HG02943 (cell line): Measurements from ENCODE around the gene KLHL11.
"Not testable (repeated sequence)": the region's sequence is repeated elsewhere in the genome, so short reads cannot be mapped to it uniquely, and the experiment has no call there.

Experiments used
- ATAC-seq: cut with Tn5 transposase; IDR thresholded peaks from one replicate; pipeline ENCODE4 v1.9.1; 2021; ENCODE audit warnings: mild to moderate bottlenecking, low read depth, moderate library complexity; ENCODE audit not compliant: unreplicated experiment

Gene KLHL11

DNA sequence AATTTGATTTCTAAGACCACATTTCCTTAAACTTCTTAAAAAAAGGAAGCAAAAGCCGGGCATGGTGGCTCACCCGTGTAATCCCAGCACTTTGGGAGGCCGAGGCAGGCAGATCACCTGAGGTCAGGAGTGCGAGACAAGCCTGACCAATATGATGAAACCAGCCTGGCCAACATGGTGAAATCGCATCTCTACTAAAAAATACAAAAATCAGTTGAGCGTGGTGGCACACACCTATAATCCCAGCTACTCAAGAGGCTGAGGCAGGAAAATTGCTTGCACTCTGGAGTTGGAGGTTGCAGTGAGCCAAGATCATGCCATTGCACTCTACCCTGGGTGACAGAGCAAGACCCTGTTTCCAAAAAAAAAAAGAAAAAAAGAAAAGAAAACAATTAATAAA, 24.4 kb downstream of the KLHL11 start:
- not testable (repeated sequence) for ATAC-seq

DNA sequence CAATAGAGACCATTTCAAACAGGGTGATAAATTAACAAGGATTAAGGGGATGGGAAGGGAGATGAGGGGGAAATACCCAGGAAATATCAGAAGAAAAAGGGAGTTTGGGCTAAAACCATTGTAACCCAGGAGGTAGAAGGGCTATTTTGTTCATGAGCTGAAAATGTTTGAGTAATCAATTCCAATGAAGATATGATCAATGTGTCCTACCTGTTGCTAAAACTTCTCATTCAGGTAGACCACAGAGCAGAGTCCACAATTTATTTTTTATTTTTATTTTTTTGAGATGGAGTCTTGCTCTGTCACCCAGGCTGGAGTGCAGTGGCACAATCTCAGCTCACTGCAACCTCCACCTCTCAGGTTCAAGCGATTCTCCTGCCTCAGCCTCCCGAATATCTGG, 25.8 kb downstream of the KLHL11 start:
- not testable (repeated sequence) for ATAC-seq

DNA sequence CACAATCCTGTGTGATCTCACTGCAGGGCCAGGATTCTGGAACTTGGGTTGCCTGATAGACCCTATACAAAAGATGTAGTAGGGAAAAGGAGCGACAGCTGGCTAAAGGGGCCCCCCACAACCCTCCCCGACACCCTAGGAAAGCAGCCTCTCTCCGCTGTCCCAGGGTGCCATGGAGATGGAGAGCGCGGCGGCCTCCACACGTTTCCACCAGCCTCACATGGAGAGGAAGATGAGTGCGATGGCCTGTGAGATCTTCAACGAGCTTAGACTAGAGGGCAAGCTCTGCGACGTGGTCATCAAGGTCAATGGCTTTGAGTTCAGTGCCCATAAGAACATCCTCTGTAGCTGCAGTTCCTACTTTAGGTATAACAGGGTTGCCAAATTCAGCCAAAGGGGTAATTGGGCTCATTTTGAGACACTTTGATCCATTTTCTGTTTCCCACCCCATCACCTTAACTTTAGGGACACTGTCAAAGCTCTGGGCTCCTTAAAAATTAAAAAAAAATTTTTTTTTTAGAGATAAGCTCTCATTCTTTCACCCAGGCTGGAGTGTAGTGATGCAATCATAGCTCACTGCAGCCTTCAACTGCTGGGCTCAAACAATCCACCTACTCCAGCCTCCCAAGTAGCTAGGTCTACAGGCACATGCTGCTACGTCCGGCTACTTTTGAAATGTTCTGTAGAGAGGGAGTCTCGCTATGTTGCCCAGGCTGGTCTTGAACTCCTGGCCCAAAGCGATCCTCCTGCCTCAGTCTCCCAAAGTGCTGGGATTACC, 27.3 kb downstream of the KLHL11 start, which contains the start of gene KLHL10:
TSS of gene KLHL10 (plus strand) at position 65 of the 778 bp plus-strand sequence. CDS start at position 173, 108 bp downstream.
- no peak for ATAC-seq

DNA sequence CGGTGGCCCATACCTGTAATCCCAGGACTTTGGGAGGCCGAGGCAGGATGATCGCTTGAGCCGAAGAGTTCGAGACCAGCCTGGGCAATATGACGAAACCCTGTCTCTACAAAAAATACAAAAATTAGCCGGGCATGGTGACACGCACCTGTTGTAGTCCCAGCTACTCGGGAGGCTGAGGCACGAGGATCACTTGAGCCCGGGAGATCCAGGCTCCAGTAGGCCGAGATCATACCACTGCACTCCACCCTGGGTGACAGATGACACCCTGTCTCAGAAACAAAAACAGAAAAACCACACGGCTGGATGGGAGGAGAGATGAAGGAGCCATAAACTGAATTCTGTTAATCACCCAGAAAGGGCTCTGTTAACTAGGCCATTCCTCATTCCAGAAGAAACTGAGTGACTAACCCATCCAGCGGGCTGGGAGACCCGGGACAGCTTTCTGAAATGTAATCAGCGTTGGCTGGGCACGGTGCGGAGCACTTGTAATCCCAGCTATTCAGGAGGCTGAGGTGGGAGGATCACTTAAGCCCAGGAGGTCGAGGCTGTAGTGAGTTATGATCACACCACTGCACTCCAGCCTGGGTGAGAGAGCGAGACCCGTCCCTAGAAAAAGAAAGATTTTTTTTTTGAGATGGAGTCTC, 28.6 kb downstream of the KLHL11 start:
- no peak for ATAC-seq

DNA sequence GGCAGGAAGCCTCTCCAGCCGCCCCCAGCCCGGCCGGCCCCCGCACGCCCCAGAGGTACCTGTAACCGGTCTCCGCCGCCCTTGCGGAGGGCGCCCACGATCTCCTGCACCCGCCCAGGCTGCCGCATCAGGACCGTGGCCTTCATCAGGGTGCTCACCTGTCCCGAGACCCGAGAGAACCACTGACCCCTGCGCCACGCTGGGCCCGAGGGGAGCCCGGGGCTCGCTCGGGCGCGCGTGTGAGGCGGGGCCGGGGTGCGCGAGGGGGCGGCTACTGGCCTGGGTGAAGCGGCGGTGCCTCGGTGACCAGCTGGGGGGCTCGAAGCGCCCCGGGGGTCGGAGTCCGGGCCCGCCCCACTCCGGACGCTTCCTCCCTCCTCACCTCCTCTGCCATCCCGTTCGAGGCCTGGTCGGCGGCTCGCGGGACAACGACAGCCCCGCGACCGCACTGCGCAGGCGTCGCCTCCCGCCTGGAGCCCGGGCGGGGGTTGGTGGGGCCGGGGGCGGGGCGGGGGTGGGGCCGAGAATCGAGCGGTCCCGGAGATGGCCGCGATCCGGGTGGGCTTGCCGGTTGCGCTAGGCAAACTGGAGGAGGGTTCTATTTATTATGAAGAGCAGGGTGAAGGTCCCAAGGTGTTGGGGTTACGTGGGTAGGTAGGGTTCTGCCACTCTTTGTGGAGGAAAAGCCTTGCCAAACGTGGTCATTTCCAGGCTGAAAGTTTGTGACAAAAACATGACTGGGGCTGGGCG, 29.2 kb downstream of the KLHL11 start, which contains the start of gene NT5C3B:
TSS of gene NT5C3B (minus strand) at position 433 of the 750 bp plus-strand sequence. CDS start at position 394, 39 bp downstream.
- no peak for ATAC-seq

DNA sequence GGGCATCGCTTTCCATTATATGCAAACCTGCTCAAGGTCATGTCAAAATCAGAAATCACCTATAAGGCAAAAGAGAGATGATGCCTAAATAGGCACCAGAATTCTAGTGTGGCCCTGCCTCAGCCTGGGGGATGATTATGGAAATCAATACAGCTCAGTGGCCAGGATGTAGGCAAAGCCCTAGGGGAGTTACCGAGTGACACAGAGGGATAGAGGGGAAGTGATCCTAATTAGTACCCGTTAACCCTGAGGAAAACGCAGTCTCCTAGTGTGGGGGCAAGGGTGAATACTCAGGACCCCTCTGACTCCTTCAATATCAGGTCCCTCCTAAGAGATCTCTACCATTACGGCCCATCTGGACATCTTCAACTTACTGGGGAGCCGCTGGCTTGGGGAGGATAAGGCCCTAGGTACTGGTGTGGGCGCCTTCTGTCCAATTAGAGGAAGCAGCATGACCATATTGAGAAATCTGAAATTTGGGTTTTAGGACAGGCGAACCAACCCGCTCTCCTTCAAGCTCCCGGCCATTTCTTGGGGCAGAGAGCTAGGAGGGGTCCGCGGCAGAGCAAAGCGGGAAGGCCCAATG, 29.9 kb downstream of the KLHL11 start:
- ATAC-seq = no peak

DNA sequence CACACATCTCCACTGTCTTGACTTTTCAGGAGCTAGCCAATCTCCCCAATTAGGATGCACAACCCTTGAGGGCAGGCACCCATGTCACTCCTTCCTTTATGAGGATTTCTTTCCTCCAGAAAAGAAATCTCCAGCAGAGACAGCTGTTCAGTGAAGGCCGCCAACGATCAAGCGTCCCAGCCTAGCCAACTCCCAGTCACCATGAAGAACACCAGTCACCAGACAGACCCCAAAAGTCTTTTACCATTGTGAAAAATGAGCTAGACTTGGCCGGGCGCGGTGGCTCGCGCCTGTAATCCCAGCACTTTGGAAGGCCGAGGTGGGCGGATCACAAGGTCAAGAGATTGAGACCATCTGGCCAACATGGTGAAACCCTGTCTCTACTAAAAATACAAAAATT, 35.3 kb downstream of the KLHL11 start:
- not testable (repeated sequence) for ATAC-seq

DNA sequence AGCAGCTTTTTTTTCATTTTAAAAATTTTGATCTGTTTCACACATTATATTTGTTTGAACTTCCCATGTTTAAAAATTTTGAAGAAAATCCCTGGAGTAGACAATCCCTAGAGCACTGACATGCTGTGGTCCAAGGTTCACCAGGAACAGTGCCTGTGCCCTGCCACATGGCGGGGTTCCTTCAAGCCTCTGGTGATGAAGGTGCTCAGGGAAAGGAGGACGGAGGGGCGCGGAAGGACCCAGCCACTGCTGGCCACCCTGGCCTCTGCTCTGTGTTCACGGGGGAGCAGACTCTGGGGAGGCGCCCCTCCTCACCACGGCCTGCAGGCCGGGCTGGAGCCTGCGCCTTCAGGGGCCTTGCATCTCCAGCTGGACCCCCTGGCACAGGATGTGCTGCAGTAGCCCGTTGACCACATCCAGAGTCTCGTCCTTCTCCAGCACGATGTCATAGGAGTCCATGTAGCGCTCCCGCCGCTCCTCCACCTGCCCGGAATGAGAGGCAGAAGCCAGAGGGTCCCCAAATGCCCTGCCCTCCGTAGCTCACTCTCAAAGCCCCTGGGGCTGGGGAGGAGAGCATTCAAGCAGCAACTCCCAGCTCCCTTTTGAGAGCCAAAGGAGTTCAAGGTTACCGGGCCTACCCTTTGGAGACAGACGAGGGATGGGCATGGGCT, 39.9 kb downstream of the KLHL11 start:
- no peak for ATAC-seq

DNA sequence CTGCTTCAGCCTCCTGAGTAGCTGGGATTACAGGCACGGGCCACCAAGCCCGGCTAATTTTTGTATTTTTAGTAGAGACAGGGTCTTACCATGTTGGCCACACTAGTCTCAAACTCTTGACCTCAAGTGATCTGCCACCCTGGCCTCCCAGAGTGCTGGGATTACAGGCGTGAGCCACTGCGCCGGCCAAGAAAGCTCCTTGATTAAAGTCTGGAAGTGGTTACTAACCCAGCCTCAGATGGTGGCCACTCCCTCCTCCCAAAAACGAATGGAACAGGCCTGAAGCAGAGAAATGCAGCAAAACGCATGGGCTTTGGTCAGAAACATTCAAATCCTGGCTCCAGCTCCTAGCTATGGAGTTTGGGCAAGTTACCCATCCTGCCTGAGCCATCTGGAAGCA, 41.1 kb downstream of the KLHL11 start:
- ATAC-seq = no peak

DNA sequence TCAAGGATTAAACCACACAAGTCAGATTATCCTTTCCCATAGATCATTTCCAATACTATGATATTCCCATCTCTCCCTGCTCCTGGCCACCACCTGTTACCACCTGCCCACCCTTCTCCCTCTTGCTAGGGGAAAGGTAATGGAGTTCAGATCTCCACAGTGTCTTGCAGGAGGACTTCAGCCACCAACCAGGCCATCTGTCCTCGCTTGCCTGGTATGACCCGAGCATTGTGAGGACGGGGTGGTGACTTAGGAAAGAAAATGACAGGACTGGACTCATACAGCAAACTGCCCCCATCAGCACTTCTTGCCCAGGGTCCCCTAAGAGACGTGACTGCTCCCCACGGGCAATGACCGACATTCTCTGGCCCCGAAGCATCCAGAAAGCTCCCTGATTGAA, 41.6 kb downstream of the KLHL11 start:
- no peak for ATAC-seq

DNA sequence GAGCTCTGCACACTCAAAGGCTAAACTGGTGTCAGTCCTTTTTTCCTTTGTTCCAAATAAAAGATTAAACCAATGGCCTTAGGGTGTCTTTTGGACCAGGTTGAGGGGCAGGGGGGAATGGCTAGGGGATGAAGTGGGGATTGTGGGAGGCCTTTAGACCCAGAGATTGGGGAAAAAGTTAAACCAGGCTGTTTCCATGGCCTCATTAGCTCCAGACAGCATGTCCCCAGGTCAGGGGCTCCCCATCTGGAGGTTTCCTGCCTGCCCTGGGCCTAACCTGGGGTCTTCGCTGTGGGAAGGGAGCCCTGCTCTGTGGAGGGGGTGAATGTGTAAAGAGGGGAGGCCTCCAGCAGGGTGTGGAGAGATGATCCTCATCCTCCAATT, 42.1 kb downstream of the KLHL11 start:
- ATAC-seq = no peak

DNA sequence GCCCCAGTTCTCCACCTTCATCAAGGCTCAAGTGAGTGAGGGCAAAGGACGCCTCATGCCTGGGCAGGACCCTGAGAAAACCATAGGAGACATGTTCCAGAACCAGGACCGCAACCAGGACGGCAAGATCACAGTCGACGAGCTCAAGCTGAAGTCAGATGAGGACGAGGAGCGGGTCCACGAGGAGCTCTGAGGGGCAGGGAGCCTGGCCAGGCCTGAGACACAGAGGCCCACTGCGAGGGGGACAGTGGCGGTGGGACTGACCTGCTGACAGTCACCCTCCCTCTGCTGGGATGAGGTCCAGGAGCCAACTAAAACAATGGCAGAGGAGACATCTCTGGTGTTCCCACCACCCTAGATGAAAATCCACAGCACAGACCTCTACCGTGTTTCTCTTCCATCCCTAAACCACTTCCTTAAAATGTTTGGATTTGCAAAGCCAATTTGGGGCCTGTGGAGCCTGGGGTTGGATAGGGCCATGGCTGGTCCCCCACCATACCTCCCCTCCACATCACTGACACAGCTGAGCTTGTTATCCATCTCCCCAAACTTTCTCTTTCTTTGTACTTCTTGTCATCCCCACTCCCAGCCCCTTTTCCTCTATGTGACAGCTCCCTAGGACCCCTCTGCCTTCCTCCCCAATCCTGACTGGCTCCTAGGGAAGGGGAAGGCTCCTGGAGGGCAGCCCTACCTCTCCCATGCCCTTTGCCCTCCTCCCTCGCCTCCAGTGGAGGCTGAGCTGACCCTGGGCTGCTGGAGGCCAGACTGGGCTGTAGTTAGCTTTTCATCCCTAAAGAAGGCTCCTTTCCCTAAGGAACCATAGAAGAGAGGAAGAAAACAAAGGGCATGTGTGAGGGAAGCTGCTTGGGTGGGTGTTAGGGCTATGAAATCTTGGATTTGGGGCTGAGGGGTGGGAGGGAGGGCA, 42.7 kb downstream of the KLHL11 start:
- ATAC-seq = no peak

DNA sequence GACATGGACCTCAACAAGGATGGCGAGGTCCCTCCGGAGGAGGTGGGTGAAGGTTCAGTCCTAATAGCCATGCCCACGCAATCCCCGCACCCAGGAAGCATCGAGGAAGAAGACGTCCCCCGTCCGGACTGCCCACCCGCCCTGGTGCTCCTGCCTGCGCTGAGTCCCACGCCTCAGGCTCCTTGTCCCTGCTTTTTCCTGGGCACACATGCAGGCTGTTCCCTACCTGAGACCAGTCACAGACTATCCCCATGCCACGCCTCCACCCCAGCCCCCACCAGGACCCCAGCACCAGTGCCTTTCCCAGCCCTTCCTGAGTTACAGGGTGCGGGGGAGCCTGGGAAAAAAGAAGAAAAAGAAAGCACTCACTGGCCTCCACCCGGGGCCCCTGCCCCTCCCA, 43.4 kb downstream of the KLHL11 start:
- ATAC-seq = no peak

DNA sequence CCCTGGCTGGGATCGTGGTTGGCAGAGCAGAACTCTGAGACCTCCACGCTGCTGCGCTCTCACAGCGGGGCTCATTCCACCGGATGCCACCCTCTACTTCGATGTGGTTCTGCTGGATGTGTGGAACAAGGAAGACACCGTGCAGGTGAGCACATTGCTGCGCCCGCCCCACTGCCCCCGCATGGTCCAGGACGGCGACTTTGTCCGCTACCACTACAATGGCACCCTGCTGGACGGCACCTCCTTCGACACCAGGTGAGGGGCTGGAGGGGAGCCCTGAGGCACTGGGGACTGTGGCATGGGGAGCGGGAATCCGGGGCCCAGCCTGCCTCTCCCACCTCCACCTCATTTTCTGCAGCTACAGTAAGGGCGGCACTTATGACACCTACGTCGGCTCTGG, 47.2 kb downstream of the KLHL11 start:
- ATAC-seq = no peak

DNA sequence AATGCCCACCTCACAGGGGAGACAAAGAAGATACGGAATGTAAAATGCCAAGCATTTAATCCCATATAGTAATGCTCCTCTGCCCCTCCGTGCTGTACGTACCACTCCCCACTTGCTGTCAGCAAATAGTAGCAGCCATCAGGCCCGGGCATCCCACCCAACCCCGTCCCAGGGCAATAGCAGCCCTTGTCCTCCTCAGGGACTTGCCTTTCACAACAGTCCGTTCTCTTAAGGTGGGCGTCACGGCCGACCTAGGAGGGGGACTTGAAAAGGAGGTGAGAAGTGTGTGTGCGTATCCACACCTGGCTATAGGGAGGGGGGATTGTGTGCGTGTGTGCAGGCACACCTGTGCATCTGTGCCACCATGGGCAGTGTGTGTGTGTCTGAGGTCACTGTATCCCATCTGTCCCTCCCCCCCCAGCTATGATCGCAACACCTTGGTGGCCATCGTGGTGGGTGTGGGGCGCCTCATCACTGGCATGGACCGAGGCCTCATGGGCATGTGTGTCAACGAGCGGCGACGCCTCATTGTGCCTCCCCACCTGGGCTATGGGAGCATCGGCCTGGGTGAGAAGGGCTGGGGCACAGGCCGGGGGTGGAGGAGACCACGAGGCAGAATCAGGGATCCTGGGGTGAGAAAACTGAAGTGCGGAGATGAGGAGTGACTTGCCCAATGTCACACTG, 48.4 kb downstream of the KLHL11 start:
- no peak for ATAC-seq

DNA sequence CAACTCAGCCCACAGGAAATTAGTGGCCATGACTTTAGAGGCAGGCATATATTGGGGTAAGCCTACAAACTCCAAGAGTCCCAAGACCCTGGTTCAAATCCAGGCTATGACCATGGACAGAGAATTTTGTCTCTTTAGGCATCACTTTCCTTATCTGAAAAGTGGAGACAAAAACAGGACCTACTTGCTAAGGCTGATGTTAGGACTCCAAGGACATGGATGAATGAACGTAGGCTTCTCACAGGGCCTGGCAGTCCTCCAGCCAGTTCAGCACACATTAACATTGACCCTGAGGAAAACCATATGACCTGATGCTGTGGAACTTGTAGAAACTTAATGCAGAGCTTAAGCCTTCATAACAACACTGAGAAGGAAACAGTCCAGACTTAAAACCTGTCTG, 51.0 kb downstream of the KLHL11 start:
- ATAC-seq = no peak

DNA sequence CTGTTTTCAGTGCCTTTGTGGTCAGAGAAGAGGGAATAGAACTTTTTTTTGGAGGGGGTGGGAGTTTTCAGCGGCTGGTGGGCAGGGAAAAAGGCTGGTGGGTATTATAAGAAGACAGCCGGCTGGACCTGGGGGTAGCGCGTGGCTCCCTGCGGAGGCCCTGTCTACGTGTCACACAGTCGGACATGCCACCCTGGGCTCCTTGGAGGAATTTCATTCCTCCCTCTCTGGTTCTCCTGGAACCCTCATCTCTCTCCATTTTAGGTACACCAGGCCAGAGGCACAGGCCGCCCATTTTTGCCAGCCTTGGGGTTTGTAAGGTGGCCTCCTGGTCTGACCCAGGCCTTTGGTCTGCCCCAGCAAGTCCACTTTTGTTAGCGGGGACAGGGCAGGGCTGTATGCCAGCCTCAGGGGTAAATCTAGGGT, 51.5 kb downstream of the KLHL11 start:
- ATAC-seq = no peak

DNA sequence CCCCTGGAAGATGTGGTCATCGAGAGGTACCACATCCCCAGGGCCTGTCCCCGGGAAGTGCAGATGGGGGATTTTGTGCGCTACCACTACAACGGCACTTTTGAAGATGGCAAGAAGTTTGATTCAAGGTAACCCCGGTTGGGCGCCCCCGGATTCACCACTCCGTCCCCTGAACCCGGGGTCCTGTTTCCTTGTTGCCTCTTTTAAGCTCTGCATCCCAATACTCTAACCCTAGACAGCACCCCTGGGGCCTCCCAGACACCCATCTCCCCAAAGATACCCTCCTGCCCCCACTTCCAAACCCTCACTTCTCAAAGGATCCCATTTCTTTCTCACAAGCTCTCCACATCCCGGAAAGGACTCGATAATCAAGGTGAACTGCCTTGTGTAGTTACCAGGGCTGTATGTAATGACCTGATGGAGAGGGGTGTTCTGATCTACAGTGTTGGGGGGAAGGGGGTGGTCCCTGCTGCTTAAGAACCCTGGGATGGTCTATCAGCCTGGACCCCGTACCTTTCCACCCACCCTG, 52.0 kb downstream of the KLHL11 start:
- ATAC-seq = no peak
